H9 (cell line): Measurements from ENCODE around the gene NAV1. TPM values are rescaled to one million over a fixed set of nuclear protein-coding genes. Genes with fewer than 3 reads are reported as not detected.

Source experiments
- DNase-seq: peaks from one replicate; pipeline ENCODE4 v3.0.0-alpha.2; 2017
- H2AFZ ChIP-seq: one replicate; pipeline ENCODE4 v1.6.1; 2013; ENCODE audit warnings: mild to moderate bottlenecking, low read length, control low read depth, moderate library complexity
- H2AK5ac ChIP-seq: 2 replicates; pipeline ENCODE4 v1.6.1; 2013; ENCODE audit warnings: low read length, control low read depth, mixed read lengths; ENCODE audit not compliant: insufficient read length
- H2BK120ac ChIP-seq: one replicate; pipeline ENCODE4 v1.6.1; 2013; ENCODE audit warnings: low read depth, mild to moderate bottlenecking, low read length, control low read depth, inconsistent platforms; ENCODE audit not compliant: poor library complexity, severe bottlenecking
- H2BK12ac ChIP-seq: 2 replicates; pipeline ENCODE4 v1.6.1; 2013; ENCODE audit warnings: low read length, control low read depth, mixed read lengths, low read depth; ENCODE audit not compliant: insufficient read length
- H2BK15ac ChIP-seq: 2 replicates; pipeline ENCODE4 v1.6.1; 2013; ENCODE audit warnings: low read depth, low read length, control low read depth
- H2BK20ac ChIP-seq: one replicate; pipeline ENCODE4 v1.6.1; 2013; ENCODE audit warnings: low read depth, mild to moderate bottlenecking, low read length, control low read depth, inconsistent platforms; ENCODE audit not compliant: poor library complexity, severe bottlenecking
- H2BK5ac ChIP-seq: 2 replicates; pipeline ENCODE4 v1.6.1; 2013; ENCODE audit warnings: low read length, control low read depth, mixed read lengths; ENCODE audit not compliant: insufficient read length
- H3K14ac ChIP-seq: 2 replicates; pipeline ENCODE4 v1.6.1; 2013; ENCODE audit warnings: low read length, control low read depth; ENCODE audit not compliant: insufficient read depth
- H3K18ac ChIP-seq: 2 replicates; pipeline ENCODE4 v1.6.1; 2013; ENCODE audit warnings: low read depth, mild to moderate bottlenecking, mixed read lengths, low read length, control low read depth; ENCODE audit not compliant: insufficient read length
- H3K23ac ChIP-seq: 2 replicates; pipeline ENCODE4 v1.6.1; 2013; ENCODE audit warnings: low read length, control low read depth, mixed read lengths, low read depth; ENCODE audit not compliant: insufficient read length
- H3K23me2 ChIP-seq: 2 replicates; pipeline ENCODE4 v1.6.1; 2013; ENCODE audit warnings: low read depth, mild to moderate bottlenecking, mixed read lengths, low read length, control low read depth; ENCODE audit not compliant: insufficient read length, poor library complexity, severe bottlenecking
- H3K27ac ChIP-seq: 2 replicates; pipeline ENCODE4 v1.5.1; 2013; ENCODE audit warnings: low read length, control low read depth, mixed read lengths, low read depth; ENCODE audit not compliant: insufficient read length
- H3K27me3 ChIP-seq: 2 replicates; pipeline ENCODE4 v1.6.1; 2013; ENCODE audit warnings: low read length, control low read depth, inconsistent platforms; ENCODE audit not compliant: insufficient read depth
- H3K4ac ChIP-seq: 2 replicates; pipeline ENCODE4 v1.6.1; 2013; ENCODE audit warnings: low read depth, mild to moderate bottlenecking, control low read depth, inconsistent platforms, low read length, moderate library complexity
- H3K4me1 ChIP-seq: 2 replicates; pipeline ENCODE4 v1.6.1; 2013; ENCODE audit warnings: low read length, control low read depth, inconsistent platforms; ENCODE audit not compliant: insufficient read depth
- H3K4me2 ChIP-seq: 2 replicates; pipeline ENCODE4 v1.6.1; 2013; ENCODE audit warnings: low read length, control low read depth, mixed read lengths; ENCODE audit not compliant: insufficient read length, insufficient read depth
- H3K56ac ChIP-seq: 2 replicates; pipeline ENCODE4 v1.6.1; 2013; ENCODE audit warnings: low read depth, mild to moderate bottlenecking, mixed read lengths, low read length, control low read depth; ENCODE audit not compliant: insufficient read length
- H3K79me1 ChIP-seq: 2 replicates; pipeline ENCODE4 v1.6.1; 2013; ENCODE audit warnings: low read depth, mild to moderate bottlenecking, moderate library complexity, low read length, control low read depth, inconsistent platforms; ENCODE audit not compliant: insufficient read depth, poor library complexity, severe bottlenecking
- H3K79me2 ChIP-seq: 2 replicates; pipeline ENCODE4 v1.6.1; 2013; ENCODE audit warnings: low read length, control low read depth, inconsistent platforms; ENCODE audit not compliant: insufficient read depth
- H3K9ac ChIP-seq: 2 replicates; pipeline ENCODE4 v1.6.1; 2013; ENCODE audit warnings: low read length, control low read depth, mixed read lengths; ENCODE audit not compliant: insufficient read length; ENCODE audit errors: extremely low read depth
- H3K9me3 ChIP-seq: one replicate; pipeline ENCODE4 v1.6.1; 2013; ENCODE audit warnings: low read depth, low read length, inconsistent platforms; ENCODE audit not compliant: control insufficient read depth
- H3T11ph ChIP-seq: one replicate; pipeline ENCODE4 v1.6.1; 2013; ENCODE audit warnings: mild to moderate bottlenecking, low read length, control low read depth, inconsistent platforms
- H4K20me1 ChIP-seq: one replicate; pipeline ENCODE4 v1.6.1; 2013; ENCODE audit not compliant: control insufficient read depth, insufficient read length, insufficient read depth
- H4K5ac ChIP-seq: 2 replicates; pipeline ENCODE4 v1.6.1; 2013; ENCODE audit warnings: low read depth, mild to moderate bottlenecking, mixed read lengths, low read length, control low read depth; ENCODE audit not compliant: insufficient read length
- H4K8ac ChIP-seq: replicated peaks from 2 replicates; pipeline ENCODE4 v1.6.1; 2013; ENCODE audit warnings: low read length, control low read depth, mixed read lengths, low read depth; ENCODE audit not compliant: insufficient read length
- H4K91ac ChIP-seq: 2 replicates; pipeline ENCODE4 v1.6.1; 2013; ENCODE audit warnings: low read depth, mild to moderate bottlenecking, moderate library complexity, mixed read lengths, low read length, control low read depth; ENCODE audit not compliant: insufficient read length
- H3K27ac Mint-ChIP-seq, 3 experiments: 2 replicates in 2 of 3; 3 replicates in 1 of 3; pipeline ENCODE4 v1.8.0; 2020 to 2021; ENCODE audit warnings: mixed read lengths in 3 of 3, mild to moderate bottlenecking in 1 of 3, moderate library complexity in 1 of 3
- H3K27me3 Mint-ChIP-seq: 2 replicates; pipeline ENCODE4 v1.8.0; 2021; ENCODE audit warnings: low read depth, mild to moderate bottlenecking, moderate library complexity, mixed read lengths
- H3K36me3 Mint-ChIP-seq, 3 experiments: 2 replicates in 2 of 3; 3 replicates in 1 of 3; pipeline ENCODE4 v1.8.0; 2020 to 2021; ENCODE audit warnings: low read depth in 3 of 3, mixed read lengths in 3 of 3; ENCODE audit not compliant: insufficient read depth in 1 of 3
- H3K4me1 Mint-ChIP-seq, 2 experiments: 2 replicates each; pipeline ENCODE4 v1.8.0; 2020; ENCODE audit warnings: mixed read lengths in 2 of 2
- H3K4me3 Mint-ChIP-seq, 2 experiments: 2 replicates in 1 of 2; 3 replicates in 1 of 2; pipeline ENCODE4 v1.8.0; 2020 to 2021; ENCODE audit warnings: mild to moderate bottlenecking in 2 of 2, mixed read lengths in 2 of 2, moderate library complexity in 1 of 2
- H3K9me3 Mint-ChIP-seq, 2 experiments: 2 replicates in 1 of 2; 3 replicates in 1 of 2; pipeline ENCODE4 v1.8.0; 2020; ENCODE audit warnings: mild to moderate bottlenecking in 2 of 2, mixed read lengths in 2 of 2, moderate library complexity in 1 of 2
- CTCF ChIP-seq: fragments of 200-600 bp; sonication (generic); conservative IDR thresholded peaks from 3 replicates; pipeline ENCODE4 v1.8.0; 2021; ENCODE audit warnings: antibody characterized with exemption, mild to moderate bottlenecking
- WGBS: extraction: QIAGEN DNeasy Blood & Tissue Kit; methylation state at CpG from one replicate; pipeline ENCODE4 v1.1.7; 2013; ENCODE audit warnings: missing lambda C conversion rate, low lambda C conversion rate, mixed read lengths; ENCODE audit not compliant: insufficient read length; ENCODE audit errors: extremely low coverage; 5-methylcytosine and 5-hydroxymethylcytosine counted together
- total RNA-seq: library from RNA; stranded (reverse); gene quantifications from 2 replicates; pipeline ENCODE4 v1.2.1, GENCODE V29; 2021

NAV1 gene
- total RNA-seq, 1 experiment from 2014 or later, result 20.5 TPM

- Histone ChIP-seq H4K8ac (no peak overlapping the region), H4K20me1 (no peaks in the 10 kb centered on the region), H3T11ph (no peak overlapping the region), H2BK15ac (no peak overlapping the region), H4K91ac (no peak overlapping the region), H3K14ac (no peak overlapping the region), H3K4ac (no peak overlapping the region), H2BK120ac (no peak overlapping the region), H3K23ac (no peak overlapping the region), H2BK20ac (no peak overlapping the region), H3K79me1 (no peaks in the 10 kb centered on the region), H2BK12ac (no peak overlapping the region), H3K23me2 (no peaks in the 10 kb centered on the region), H3K18ac (no peak overlapping the region), H3K9me3 (no peaks in the 10 kb centered on the region), H2BK5ac (no peak overlapping the region), H4K5ac (no peak overlapping the region), H2AFZ (no peak overlapping the region), H3K27ac (no peak overlapping the region), H3K4me2 (no peak overlapping the region), H3K27me3 (no peaks in the 10 kb centered on the region; the same call in 1 of the 2 replicates), H3K56ac (no peak overlapping the region), H3K79me2 (no peaks in the 10 kb centered on the region), H2AK5ac (no peak overlapping the region), H3K4me1 (no peaks in the 10 kb centered on the region), H3K9ac (no peak overlapping the region)
- H3K9me3 Mint-ChIP-seq, result no peaks in the 10 kb centered on the region
- no peaks in the 10 kb centered on the region for H3K36me3 Mint-ChIP-seq
- no CpG with 5 or more reads among the region's 12 CpGs for WGBS
- peaks cover 3% of the 10 kb centered on the region for H3K27me3 Mint-ChIP-seq
- no peak for TF ChIP-seq CTCF
- no peak overlapping the region for H3K4me3 Mint-ChIP-seq
- DNase-seq, result no peak
- H3K27ac Mint-ChIP-seq, result peak overlapping the region; percentile 5 to 44 (median 11); a peak in 3 of 7 replicates
- peaks cover 0 to 15% of the 10 kb centered on the region in 2 experiments; a peak in 3 of 4 replicates for H3K4me1 Mint-ChIP-seq
Observed at GRCh38 chr1:201565771-201566528, 27.0 kb downstream of the NAV1 start.
